Measurements from ENCODE around the gene CCDC167.

- no peak for TF ChIP-seq CTCF (IDR thresholded peaks at IDR 0.05)
- TF ChIP-seq POLR2A (IDR thresholded peaks at IDR 0.05), result no peak
These were observed 28.8 kb upstream of the CCDC167 start for GRCh38 chr6:37528541-37528940.

Measured in esophagus squamous epithelium (tissue), 4 donors.